ENCODE results near the gene PHLDB3.
"Not testable (repeated sequence)": the region's sequence is repeated elsewhere in the genome, so short reads cannot be mapped to it uniquely, and the experiment has no call there.

The PHLDB3 gene

DNA sequence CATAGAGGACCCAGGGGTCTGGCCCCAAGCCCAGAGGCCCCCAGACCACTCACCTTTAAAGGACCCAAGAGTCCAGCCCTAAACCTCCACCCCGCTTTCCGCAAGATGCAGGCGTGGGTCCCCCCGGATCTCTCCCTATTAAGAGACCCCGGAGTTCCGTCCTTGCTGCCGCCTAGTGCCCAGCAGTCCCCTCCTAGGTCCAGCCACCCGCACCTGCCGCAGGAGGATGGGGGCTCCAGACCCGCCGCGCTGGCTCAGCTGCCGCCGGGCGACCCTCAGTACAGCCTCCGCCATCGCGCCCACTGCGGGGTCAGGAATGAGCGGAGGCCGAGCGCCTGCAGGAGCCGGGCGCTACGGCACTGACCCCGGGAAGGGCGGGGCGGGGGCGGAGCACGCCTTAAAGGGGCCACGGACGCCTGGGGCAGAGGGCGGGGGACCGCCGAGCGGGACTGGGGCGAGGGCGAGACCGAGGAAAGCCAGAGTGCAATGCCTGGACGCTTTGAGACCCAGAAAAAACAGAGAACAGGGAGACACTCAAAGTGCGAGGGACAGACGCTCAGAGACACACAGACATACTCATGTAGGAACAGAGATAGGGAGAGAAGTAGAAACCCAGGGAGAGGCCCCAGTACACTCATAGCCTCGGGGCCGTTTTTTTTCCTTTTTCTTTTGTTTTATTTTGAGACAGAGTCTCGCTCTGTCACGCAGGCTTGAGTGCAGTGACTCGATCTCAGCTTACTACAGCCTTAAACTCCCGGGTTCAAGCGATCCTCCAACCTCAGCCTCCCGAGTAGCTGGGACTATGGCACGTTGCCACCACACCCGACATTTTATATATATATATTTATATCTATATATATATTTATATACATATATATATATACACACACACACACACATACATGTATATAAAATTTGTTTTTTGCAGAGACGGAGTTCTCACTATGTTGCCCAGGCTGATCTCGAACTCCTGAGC is 22.6 kb upstream of the PHLDB3 start, which contains the start of gene ETHE1:
TSS of gene ETHE1 (minus strand) at position 318 of the 976 bp plus-strand sequence. CDS start at position 294, 24 bp downstream.
- peak; percentile 82 for DNase-seq

DNA sequence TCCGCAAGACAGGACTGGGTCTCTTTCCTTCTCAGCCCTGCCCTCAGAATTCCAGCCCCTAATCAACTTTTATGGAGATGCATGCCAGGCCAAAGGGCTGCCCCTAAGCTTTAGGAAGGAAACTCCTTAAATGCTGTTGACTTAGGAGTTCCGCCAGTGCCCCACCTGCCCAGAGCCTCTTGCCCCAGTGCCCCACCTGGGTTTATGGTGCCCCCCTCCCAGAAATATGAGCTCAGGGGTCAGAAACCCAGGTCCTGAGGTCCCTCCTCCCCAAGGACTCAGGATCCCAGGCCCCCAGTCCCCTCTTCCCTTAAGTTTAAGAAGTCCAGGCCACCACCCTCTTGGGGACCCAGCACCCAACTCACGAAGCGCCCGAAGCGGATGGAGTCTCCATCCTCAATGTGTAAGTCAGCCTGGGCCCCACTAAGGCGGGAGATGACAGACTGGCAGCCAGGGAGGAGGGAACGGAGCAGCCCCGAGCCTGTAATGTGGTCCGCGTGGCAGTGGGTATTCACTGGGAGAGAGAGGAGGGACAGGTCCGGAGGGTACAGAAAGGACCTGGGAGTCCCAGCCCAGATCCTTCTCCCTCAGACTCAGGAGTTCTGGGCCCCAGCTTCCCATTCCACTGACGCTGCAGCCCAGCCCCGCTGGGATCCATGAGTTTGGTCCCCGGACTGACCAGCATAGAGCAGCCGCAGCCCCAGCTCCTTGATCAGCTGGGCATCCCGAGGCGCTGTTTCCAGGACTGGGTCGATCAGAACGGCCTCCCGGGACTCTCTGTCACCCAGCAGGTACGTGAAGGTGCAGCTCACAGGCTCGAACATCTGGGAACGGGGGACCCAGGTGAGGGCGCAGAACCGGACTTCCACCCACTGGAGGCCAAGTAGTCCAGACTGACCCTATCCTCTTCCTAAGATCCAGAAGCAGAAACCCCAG is 21.6 kb upstream of the PHLDB3 start:
- DNase-seq: peak; percentile 21

DNA sequence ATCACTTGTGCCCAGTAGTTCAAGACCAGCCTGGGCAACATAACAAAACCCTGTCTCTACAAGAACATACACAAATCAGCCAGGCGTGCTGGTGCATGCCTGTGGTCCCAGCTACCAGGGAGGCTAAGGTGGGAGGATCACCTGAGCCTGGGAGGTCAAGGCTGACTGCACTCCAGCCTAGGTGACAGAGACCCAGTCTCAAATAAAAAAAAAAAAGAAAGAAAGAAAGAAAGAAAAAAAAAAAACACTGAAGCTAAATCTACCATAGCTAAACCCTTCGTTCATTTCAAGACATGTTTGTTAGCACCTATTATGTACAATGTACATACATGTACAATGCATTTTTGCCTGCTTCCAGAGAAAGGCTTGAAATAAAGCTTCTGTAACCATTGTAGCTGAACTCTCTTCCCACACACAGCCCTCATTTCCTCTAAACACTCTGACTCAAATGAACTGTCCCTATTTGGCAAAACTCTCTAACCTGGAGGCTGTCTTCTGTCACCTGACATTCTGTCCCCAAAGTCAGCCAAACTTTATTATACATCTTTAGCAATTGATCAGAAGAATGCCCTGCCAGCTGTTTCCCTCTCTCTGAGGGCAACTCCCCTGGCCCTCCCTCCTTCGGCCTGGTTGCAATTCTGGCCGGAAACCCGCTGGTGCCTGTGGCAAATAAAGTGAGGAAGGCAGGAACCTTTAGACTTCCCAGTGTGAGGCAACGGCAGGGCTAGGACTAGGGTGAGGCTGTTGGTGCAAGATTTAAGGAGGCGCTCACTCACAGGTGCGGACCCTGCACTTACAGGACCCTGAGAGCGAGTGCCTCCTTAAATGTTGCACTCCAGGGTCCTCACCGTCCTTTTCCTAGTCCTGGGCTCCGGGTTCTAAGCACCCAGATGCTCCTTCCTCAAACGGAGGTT is 20.6 kb upstream of the PHLDB3 start:
- peak; percentile 49 for DNase-seq

DNA sequence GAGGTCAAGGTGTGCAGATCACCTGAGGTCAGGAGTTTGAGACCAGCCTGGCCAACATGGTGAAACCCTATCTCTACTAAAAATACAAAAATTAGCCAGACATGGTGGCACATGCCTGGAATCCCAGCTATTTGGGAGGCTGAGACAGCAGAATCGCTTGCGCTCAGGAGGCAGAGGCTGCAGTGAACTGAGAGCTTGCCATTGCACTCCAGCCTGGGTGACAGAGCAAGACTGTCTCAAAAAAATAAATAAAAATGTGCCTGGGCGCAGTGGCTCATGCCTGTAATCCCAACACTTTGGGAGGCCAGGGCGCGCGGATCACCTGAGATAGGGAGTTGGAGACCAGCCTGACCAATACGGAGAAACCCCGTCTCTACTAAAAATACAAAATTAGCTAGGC is 19.1 kb upstream of the PHLDB3 start:
- DNase-seq: not testable (repeated sequence)

DNA sequence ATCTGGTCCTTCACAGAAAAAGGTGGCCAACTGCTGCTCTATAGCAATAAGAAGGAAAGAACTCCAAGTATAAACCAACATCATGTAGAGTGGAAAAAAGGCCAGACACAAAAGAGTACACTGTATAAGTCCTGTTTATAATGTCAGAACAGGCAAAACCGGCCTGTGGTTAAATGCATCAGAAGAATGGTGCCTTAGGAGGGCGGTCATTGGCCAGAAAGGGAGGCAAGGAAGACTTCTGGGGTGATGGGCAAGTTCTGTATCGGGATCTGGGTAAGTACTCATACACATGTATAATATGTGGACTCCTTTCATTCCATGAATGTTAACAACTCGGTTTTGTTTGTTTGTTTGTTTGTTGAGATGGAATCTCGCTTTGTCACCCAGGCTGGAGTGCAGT is 18.4 kb upstream of the PHLDB3 start:
- DNase-seq: no peak

DNA sequence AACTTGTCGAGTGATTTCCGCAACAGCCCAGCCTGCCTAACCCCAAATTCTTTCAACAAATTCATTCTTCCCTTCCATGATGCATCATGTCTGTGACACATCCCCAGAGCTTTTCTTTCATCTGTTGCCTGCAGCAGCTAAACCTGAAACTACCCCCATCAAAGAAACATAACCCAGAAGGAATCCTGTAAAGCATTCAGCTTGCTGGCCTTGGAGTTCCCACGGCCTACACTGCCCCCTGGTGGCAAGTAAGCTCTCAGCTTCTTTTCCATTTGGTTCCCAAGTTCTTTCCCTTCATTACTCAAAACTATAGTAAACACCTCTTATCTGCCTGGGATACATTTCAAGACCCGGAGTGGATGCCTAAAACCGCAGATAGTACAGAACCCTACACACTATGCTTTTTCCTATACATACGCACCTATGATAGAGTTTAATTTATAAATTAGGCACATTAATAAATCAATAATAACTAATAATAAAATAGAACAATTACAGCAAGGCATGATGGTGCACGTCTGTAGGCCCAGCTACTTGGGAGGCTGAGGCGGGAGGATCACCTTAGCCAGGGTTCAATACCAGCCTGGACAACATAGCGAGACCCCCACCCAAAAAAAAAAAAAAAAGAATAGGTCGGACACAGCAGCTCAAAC is 15.0 kb upstream of the PHLDB3 start:
- peak; percentile 87 for DNase-seq

DNA sequence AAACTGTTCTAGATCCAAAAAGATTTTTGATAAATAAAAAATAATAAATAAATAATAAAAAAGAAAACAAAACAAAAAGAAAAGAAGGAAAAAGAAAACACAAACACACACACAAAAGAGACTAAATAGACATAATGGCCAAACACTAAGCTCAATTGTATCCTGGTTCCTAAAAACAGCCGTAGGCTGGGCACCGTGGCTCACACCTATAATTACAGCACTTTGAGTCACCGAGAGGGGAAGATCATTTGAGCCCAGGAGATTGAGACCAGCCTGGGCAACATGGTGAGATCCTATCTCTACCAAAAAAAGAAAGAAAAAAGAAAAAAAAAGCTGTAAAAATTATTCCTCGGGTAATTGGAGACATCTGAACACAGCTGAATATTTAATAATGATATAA is 13.5 kb upstream of the PHLDB3 start:
- peak; percentile 82 for DNase-seq

DNA sequence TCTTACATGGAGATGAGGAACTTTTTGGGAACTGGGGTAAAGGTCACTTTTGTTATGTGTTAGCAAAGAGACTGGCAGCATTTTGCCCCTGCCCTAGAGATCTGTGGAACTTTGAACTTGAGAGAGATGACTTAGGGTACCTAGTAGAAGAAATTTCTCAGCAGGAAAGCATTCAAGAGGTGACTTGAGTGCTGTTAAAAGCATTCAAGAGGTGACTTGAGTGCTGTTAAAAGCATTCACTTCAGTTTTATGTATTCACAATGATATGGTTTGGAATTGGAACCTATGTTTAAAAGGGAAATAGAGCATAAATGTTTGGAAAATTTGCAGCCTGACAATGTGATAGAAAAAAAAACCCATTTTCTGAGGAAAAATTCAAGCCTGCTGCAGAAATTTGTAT is 7.9 kb upstream of the PHLDB3 start:
- not testable (repeated sequence) for DNase-seq

DNA sequence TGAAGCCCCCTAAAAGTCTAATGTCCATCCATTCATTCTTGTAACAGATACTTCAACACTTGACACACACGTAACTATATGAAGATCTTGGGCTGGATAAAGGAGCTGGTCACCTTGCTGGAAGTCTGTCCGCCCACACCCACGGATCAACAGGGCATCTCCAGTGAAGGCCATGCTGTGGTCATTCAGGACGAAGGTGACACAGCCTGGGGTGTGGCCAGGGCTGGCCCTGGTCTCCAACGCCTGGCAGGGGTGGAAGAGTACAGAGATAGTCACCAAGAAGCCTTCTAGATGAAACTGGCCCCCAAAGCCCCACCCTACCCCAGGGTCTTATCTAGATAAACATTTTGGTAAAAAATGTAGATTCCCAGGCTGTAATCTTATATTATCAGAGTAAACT is 6.8 kb upstream of the PHLDB3 start:
- DNase-seq: no peak

DNA sequence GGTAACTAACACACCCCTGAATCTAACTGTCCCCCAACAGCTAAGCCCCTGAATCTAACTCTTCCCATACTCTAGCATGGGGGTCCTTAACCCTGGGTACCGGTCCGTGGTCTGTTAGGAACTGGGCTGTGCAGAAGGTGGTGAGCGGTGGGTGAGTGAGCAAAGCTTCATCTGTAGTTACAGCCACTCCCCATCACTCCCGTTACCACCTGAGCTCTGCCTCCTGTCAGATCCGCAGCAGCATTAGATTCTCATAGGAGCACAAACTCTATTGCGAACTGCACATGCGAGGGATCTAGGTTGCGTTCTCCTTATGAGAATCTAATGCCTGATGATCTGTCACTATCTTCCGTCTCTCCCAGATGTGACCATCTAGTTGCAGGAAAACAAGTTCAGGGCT is 6.2 kb upstream of the PHLDB3 start:
- DNase-seq: no peak

DNA sequence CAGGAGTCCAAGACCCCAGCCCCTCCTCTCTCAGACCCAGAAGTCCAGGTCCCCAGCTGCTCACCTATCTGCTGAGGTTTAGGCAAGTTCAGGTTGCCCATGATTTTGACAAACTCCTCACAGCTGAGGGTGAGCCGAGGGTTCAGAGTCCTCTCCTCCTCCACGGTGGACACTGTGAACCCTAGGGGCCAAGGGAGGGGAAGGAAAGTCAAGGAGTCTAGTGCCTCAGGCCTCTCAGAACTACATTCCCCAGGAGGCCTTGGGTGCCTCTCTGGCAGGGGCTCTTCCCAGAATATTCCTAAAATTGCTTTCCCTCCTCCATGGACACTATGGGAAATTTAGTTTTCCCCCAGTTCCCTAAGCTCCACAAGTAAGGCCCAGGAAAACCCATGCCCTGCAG is 3.3 kb upstream of the PHLDB3 start:
- DNase-seq: no peak

DNA sequence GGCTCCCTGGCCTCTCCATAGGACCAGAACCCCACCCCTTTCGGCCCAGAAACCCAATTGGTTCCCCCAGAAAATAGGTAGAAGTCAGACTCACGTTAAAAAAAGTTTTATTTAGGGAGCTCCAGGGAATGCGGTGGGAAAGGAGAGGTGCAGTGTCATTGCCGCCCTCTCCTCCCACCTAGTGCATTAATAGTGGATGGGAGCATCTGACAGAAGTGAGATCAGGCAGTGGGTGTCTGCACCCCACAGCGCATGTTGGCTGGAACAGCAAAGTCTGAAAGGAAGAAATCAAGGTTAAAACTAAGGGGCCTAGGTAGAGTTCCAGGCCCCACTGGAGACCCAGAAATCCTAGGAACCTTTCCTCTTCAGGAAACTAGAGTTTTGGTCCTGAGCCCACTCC is 2.1 kb upstream of the PHLDB3 start:
- DNase-seq: no peak

DNA sequence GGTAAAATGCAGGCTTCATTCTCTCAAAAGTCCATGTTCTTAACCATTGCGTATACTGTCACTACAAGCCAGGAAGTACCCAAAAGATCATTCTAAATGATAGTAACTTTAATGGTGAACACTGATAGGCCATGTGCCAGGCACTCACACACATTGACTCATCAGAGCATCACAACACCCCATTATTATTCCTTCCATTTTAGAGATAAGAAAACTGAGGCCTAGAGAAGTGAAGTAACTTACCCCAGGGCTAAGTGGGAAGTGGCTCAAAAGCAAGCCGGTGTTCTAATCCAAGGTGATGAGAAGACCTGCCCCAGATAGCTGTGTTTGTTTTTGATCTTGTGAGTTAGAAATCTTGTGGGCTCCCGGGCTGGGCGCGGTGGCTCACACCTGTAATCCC is 1.4 kb upstream of the PHLDB3 start:
- DNase-seq: no peak

DNA sequence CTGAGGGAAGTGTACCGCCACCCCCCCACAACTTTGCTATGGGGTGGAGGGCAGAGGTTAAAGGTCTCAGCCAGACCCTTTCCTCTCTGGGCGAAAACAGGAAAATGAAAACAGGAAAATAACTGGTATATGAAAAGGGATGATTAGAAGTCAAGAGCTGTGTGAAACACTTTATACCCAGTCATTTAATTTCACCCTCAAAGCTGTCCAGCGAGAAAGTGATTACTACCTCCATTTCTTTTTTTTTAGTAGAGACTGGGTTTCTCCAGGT is 575 bp upstream of the PHLDB3 start:
- no peak for DNase-seq

DNA sequence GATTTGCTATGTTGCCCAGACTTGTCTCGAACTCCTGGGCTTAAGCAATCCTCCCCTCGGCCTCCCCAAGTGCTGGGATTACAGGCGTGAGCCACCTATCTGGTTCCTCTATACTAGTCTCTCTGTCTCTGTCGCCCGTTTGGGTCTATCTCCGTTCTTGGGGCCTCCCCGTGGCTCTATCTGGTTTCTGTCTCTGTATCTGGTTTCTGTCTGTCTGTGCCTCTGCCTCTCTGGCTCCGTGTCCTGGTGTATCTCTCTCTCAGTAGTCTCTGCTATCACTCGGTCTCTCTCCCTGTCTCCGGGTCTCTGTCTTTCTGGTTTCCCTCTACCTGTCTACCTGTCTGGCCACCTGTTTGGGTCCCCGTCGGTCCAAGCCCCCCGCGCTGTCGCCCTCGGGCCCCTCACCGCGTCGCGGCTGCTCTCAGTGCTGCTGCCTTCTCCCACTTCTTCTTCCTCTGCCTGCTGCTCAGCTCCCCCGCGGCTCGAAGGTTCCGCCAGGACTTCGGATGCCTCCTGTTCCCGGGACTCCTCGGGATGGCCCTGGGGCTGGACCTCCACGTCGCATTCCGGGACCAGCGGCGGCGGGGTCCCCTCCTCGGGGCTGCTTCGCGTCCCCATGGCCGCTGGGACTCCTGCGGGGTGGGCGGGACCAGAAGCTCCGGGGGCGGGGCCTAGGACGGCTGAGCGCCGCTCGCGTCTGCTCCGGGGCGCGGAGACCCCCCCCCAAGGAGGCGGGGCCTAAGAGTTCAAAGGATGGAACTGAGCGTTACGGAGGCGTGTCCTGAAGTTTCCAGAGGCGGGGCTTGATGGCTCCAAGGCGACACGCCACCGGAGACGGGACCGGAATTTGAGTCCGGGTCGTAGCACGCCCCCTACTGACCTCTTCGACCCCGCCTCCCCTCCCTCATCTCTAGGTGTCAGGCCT is 783 bp downstream of the PHLDB3 start:
- DNase-seq: peak; percentile 93

DNA sequence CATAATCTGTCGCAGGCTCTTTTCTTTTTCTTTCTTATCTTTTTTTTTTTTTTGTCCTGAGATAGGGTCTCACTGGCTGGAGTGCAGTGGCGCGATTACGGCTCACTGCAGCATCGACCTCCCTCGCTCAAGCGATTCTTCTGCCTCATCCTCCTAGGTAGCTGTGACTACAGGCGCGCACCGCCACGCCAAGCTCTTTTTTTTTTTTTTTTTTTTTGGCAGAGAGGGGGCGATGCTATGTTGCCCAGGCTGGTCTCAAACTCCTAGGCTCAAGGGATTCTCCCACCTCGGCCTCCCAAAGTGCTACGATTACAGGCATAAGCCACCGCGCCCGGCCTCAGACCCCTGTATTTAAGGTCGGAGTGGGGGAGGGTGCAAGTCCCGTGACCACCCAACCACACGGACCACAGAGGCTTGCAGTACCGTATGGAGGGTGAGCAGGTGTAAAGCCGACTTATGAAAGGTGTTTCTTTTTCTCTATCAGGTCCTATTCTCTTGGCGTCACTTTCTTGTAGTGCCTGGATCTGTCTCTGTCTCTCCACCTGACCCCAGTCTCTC is 2.0 kb downstream of the PHLDB3 start:
- no peak for DNase-seq

DNA sequence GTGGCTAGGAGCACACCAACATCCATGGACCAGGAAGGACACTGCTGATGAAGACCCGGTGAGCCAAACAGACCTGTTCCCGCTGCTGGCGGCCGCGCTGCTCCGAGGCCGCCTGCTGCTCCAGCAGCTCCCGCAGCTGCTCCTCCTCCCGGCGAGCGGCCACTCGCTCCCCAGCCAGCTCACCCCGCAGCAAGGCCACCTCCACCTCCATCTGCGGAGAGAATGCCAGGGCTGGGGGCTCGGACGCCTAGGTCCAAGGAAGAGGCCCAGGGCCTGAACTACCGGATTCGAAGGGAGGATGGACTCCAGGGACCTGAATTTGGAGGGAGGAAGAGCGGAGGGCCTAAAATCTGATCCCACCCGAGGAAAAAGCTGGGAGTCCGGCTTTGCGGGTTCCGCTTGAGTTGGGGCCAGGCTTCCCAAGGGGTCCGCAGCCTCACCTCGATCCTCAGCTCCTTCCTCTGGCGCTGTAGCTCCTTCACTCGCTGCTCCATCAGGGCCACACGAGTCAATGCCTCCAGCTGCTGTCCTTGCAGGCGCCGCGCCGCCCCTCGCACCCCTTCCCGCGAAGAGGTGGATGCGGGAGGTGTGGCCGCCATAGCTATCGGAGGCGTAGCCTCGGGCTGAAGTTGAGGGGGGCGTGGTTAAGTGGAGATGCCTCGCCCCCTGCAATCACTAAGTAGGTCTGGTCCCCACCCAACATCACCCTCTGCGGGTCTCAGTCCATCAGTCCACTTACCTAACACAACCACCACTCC is 2.7 kb downstream of the PHLDB3 start:
- peak; percentile 67 for DNase-seq

DNA sequence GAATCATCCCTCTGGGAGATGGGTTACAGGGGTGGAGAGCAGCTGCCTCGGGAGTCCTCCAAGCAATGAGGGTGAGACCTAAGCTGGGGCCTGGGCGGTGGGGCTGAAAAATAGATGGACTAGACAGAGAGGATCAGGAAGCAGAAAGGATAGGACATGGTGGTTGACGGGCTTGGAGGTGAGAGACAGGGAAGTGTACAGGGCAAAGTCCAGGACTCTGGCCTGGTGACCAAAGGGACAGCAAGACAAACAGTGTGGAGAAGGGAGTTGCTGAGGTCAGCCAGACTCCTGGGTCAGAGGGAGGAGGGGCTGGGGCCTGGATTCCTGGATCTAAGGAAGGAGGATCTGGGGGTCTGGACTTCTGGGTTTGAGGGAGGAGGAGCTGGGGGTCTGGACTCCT is 5.5 kb downstream of the PHLDB3 start:
- DNase-seq: no peak

DNA sequence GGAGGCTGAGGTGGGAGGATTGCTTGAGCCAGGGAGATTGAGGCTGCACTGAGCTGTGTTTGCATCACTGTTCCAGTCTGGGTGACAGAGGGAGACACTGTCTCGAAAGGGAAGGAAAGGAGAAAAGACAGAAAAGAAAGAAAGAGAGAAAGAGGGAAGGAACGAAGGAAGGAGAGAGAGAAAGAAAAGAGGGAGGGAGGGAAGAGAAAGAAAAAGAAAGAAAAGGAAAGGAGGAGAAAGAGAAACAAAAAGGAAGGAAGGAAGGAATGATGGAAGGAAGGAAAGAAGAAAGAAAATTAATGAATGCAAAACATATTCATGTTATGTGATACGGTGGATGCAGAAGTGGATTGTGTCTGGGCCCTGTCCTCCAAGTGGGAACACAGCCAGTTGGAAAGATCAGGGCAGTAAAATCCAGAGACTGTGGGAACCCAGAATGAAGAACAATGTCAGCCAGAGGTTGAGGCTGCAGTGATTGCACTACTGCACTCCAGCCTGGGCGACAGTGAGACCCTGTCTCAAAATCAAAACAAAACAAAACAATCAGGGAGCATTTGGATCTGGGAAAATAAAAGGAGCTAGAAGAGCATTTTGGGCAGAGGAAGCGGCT is 6.2 kb downstream of the PHLDB3 start:
- DNase-seq: no peak
